Suprapubic skin (tissue), 3 donors: ENCODE measurements around the gene ZNF407.

Experiments
- POLR2A ChIP-seq, 2 donors: fragments of 450-650 bp; IDR thresholded peaks; one replicate each; pipeline ENCODE4 v1.6.1; 2017; ENCODE audit warnings: antibody characterized with exemption in 2 of 2, mild to moderate bottlenecking in 2 of 2, moderate library complexity in 2 of 2
- TF ChIP-seq, protein P1 (sequence below), 2 donors: fragments of 200-600 bp in 1 of 2; fragments of 450-650 bp in 1 of 2; sonication (generic) in 1 of 2; IDR thresholded peaks; one replicate each; pipeline ENCODE4 v1.5.1; 2016 to 2019; ENCODE audit warnings: antibody characterized with exemption in 2 of 2, mild to moderate bottlenecking in 1 of 2, moderate library complexity in 1 of 2

DNA sequence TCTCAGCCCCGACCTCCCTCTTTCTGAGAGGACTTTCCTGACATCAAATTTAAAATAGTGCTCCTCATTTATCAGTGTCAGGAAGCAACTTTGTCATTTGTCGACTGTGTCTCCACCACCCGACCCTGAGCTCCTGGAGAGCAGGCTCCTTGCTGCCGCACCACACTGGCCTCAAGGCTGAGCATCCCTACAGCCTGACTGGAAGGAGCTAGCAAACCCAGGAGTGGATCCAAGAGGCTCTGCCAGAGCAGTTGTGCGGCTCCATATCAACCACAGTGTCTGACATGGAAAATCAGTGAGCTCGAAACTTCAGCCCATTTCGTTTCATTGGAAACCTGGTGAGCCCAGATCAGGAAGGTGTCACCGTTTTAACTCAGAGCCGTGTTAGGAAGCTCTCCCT, 486.1 kb downstream of the ZNF407 start:
- no peak for TF ChIP-seq POLR2A (IDR thresholded peaks at IDR 0.05)
- TF ChIP-seq, protein P1, sequence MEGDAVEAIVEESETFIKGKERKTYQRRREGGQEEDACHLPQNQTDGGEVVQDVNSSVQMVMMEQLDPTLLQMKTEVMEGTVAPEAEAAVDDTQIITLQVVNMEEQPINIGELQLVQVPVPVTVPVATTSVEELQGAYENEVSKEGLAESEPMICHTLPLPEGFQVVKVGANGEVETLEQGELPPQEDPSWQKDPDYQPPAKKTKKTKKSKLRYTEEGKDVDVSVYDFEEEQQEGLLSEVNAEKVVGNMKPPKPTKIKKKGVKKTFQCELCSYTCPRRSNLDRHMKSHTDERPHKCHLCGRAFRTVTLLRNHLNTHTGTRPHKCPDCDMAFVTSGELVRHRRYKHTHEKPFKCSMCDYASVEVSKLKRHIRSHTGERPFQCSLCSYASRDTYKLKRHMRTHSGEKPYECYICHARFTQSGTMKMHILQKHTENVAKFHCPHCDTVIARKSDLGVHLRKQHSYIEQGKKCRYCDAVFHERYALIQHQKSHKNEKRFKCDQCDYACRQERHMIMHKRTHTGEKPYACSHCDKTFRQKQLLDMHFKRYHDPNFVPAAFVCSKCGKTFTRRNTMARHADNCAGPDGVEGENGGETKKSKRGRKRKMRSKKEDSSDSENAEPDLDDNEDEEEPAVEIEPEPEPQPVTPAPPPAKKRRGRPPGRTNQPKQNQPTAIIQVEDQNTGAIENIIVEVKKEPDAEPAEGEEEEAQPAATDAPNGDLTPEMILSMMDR (IDR thresholded peaks at IDR 0.05): no peak
